Right lobe of liver (tissue), 4 donors: ENCODE results near the gene RBM47.

Experiments used
- POLR2A ChIP-seq: fragments of 450-650 bp; IDR thresholded peaks from one replicate; pipeline ENCODE4 v1.6.1; 2017; ENCODE audit warnings: antibody characterized with exemption, mild to moderate bottlenecking
- TF ChIP-seq, protein P1 (sequence below), 4 donors: fragments of 200-600 bp in 3 of 4; fragments of 450-650 bp in 1 of 4; IDR thresholded peaks; one replicate each; pipeline versions ENCODE4 v1.5.1 to v1.8.0; 2016 to 2022; ENCODE audit warnings: antibody characterized with exemption in 4 of 4, mild to moderate bottlenecking in 2 of 4
- donor health status: DM: no; HTN: no; CAD: no.
- donor health status: DM: no; HTN: no; CAD: no.
- donor health status: DM: no; HTN: yes; CAD: no.

DNA sequence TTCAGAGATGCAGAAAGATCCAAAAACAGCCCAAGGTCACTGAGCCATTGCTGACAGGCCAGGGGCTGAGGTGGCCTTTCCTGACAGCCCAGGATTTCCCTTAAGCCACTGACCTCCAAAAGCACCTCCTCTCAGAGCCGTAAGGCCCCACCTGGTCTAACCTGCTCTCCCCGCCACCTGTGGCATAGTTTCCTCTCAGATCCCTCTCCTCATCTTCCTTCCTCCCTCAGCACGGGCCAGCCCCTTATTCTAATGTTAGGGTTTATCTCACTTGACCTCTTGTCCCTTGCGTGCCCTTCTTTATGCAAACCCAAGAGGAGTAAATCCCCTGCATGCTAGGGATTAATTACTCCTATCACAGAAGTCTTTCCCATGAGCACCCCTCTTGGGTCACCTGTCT lies 113.0 kb downstream of the RBM47 start:
- TF ChIP-seq POLR2A = no peak
- TF ChIP-seq, protein P1, sequence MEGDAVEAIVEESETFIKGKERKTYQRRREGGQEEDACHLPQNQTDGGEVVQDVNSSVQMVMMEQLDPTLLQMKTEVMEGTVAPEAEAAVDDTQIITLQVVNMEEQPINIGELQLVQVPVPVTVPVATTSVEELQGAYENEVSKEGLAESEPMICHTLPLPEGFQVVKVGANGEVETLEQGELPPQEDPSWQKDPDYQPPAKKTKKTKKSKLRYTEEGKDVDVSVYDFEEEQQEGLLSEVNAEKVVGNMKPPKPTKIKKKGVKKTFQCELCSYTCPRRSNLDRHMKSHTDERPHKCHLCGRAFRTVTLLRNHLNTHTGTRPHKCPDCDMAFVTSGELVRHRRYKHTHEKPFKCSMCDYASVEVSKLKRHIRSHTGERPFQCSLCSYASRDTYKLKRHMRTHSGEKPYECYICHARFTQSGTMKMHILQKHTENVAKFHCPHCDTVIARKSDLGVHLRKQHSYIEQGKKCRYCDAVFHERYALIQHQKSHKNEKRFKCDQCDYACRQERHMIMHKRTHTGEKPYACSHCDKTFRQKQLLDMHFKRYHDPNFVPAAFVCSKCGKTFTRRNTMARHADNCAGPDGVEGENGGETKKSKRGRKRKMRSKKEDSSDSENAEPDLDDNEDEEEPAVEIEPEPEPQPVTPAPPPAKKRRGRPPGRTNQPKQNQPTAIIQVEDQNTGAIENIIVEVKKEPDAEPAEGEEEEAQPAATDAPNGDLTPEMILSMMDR (IDR thresholded peaks at IDR 0.05) = no peak
